ENCODE results near the gene NR3C1.

The NR3C1 gene

GRCh38 chr5:143398053-143398355, 5.5 kb downstream of the NR3C1 start:
- no peak for DNase-seq

- DNase-seq: no peak
Observed at GRCh38 chr5:143397302-143398052, 6.0 kb downstream of the NR3C1 start.

- no peak for DNase-seq
Observed at GRCh38 chr5:143396353-143396940, 7.0 kb downstream of the NR3C1 start.

- no peak for DNase-seq
Observed at GRCh38 chr5:143395638-143396352, 7.7 kb downstream of the NR3C1 start.

GRCh38 chr5:143393524-143393923, 10.0 kb downstream of the NR3C1 start:
- no peak for DNase-seq

GRCh38 chr5:143390941-143391340, 12.5 kb downstream of the NR3C1 start:
- no peak for DNase-seq

GRCh38 chr5:143390258-143390657, 13.2 kb downstream of the NR3C1 start:
- DNase-seq: no peak

- DNase-seq: no peak
Observed at GRCh38 chr5:143386725-143387124, 16.8 kb downstream of the NR3C1 start.

- DNase-seq: no peak
Observed at GRCh38 chr5:143384865-143385657, 18.4 kb downstream of the NR3C1 start.

- DNase-seq: no peak
Observed at GRCh38 chr5:143383988-143384387, 19.5 kb downstream of the NR3C1 start.

- DNase-seq: no peak
Observed at GRCh38 chr5:143379606-143380005, 23.9 kb downstream of the NR3C1 start.

GRCh38 chr5:143376911-143377813, 26.3 kb downstream of the NR3C1 start:
- DNase-seq: no peak

GRCh38 chr5:143376195-143376779, 27.2 kb downstream of the NR3C1 start:
- DNase-seq: no peak

GRCh38 chr5:143374496-143375217, 28.8 kb downstream of the NR3C1 start:
- DNase-seq: no peak

GRCh38 chr5:143373076-143373475, 30.4 kb downstream of the NR3C1 start:
- DNase-seq: no peak

GRCh38 chr5:143372187-143372829, 31.2 kb downstream of the NR3C1 start:
- DNase-seq: no peak

GRCh38 chr5:143370440-143370839, 33.0 kb downstream of the NR3C1 start:
- no peak for DNase-seq

GRCh38 chr5:143364061-143364460, 39.4 kb downstream of the NR3C1 start:
- no peak for DNase-seq

- no peak for DNase-seq
Observed at GRCh38 chr5:143362664-143363227, 40.7 kb downstream of the NR3C1 start.

GRCh38 chr5:143361438-143361837, 42.0 kb downstream of the NR3C1 start:
- no peak for DNase-seq

Measured in CD4-positive, alpha-beta T cell treated with Interleukin-6 for 4 hours (primary cell).